ENCODE measurements around the gene STOML1. TPM values are rescaled to one million over a fixed set of nuclear protein-coding genes. Genes with fewer than 3 reads are reported as not detected.

The STOML1 gene
- polyA plus RNA-seq, 2 donors: 9.0 to 9.5 TPM

DNA sequence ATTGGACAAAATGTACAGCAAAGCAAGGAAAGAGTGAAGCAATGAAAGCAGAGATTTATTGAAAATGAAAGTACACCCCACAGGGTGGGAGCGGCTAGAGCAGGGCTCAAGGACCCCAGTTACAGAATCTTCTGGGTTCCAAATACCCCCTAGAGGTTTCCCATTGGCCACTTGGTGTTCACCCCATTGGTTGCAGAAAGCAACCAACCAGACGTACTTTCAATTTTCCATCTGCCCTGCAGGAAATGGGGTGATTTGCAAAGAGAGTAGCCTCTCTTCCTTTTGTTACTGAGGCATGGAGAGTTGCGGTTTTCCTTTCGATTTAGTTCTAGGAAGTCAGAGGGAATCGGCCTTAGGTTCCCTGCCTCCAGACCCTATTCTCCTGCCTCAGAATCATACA is 4.8 kb upstream of the STOML1 start:
- Histone ChIP-seq H3K36me3 (ENCODE audit: control insufficient read depth in 2 of 2, insufficient read depth in 2 of 2, low read length in 1 of 2) (peaks cover 5 to 6% of the 10 kb centered on the region in 2 donors), H3K4me1 (ENCODE audit: control insufficient read depth in 2 of 2, insufficient read depth in 2 of 2, low read length in 1 of 2) (peaks cover 5 to 12% of the 10 kb centered on the region in 2 donors), H3K27ac (ENCODE audit: low read depth in 2 of 2, low read length in 1 of 2) (peak overlapping the region in 1 of 2 donors; percentile 67), H3K4me3 (ENCODE audit: low read depth in 1 of 2, low read length in 2 of 2) (peak overlapping the region in 1 of 2 donors; percentile 40), H3K27me3 (ENCODE audit: control insufficient read depth in 1 of 2, insufficient read depth in 2 of 2, low read length in 2 of 2) (no peaks in the 10 kb centered on the region), H3K9me3 (ENCODE audit: control insufficient read depth in 2 of 2, insufficient read depth in 1 of 2, low read depth in 1 of 2, low read length in 1 of 2) (no peaks in the 10 kb centered on the region)
- WGBS, 2 donors: 14 to 23% methylated on average over 5 of the region's 5 CpGs

DNA sequence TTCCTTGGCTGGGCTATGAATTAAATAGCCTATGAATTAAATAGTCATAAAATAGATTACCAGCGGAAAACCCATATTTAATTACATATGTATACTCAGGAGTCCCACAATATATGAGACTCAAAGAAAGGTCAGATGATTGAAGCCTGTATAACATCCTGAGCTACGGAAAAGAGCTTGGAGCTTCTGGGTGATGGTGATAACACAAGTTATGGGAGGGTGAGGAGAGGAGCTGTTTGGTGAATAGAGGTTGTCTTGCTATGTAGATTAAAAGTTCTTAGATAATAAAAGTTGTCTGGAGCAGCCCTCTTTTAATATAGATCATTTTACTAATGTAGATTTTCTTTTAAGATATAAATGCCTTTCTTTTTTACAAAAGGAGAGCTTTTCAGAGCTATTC is 4.2 kb upstream of the STOML1 start:
- peaks cover 5 to 6% of the 10 kb centered on the region in 2 donors for H3K36me3 ChIP-seq (ENCODE audit: control insufficient read depth in 2 of 2, insufficient read depth in 2 of 2, low read length in 1 of 2)
- H3K9me3 ChIP-seq (ENCODE audit: control insufficient read depth in 2 of 2, insufficient read depth in 1 of 2, low read depth in 1 of 2, low read length in 1 of 2): no peaks in the 10 kb centered on the region
- peak overlapping the region in 1 of 2 donors; percentile 67 for H3K27ac ChIP-seq (ENCODE audit: low read depth in 2 of 2, low read length in 1 of 2)
- 33 to 37% methylated on average over 2 of the region's 2 CpGs for WGBS, 2 donors
- H3K27me3 ChIP-seq (ENCODE audit: control insufficient read depth in 1 of 2, insufficient read depth in 2 of 2, low read length in 2 of 2): no peaks in the 10 kb centered on the region
- H3K4me3 ChIP-seq (ENCODE audit: low read depth in 1 of 2, low read length in 2 of 2): peak overlapping the region in 1 of 2 donors; percentile 91
- H3K4me1 ChIP-seq (ENCODE audit: control insufficient read depth in 2 of 2, insufficient read depth in 2 of 2, low read length in 1 of 2): peaks cover 5 to 15% of the 10 kb centered on the region in 2 donors

DNA sequence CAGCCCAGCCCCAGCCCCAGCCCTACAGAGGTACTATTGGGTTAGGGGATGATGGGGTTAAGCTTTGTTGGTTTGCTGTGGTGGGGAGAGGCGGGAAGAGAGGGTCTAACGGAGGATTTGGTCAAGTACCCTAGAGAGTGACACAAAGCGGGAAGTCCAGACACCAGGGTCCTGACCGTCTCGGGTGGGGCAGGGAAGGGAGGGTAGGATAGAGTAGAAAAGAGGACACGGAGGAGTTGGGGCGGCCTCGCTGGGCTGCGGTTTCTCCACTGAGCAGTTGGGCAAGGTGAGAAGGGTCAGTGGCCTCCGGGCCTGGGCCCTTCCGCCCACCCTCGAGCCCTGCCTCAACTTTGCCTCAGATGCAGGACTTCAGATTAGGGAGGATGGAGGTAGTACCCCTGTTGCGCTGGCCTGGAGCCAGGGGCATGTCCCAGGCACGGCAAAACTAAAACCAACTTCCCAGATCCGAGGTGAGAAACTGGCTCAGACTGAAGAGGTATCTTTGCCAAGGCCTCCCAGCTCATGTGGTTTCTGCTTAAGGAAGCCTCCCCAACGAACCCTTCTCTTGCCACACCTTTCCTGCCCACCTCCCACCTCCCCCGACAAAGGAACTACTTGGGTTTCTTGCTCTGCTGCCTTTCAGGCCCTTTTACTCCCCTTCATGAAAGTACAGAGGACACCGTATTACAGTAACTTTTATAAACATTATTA is 3.0 kb upstream of the STOML1 start:
- peaks cover 5 to 22% of the 10 kb centered on the region in 2 donors for H3K4me1 ChIP-seq (ENCODE audit: control insufficient read depth in 2 of 2, insufficient read depth in 2 of 2, low read length in 1 of 2)
- peaks cover 5 to 6% of the 10 kb centered on the region in 2 donors for H3K36me3 ChIP-seq (ENCODE audit: control insufficient read depth in 2 of 2, insufficient read depth in 2 of 2, low read length in 1 of 2)
- 0 to 1% methylated on average over 17 to 18 of the region's 18 CpGs for WGBS, 2 donors
- H3K27me3 ChIP-seq (ENCODE audit: control insufficient read depth in 1 of 2, insufficient read depth in 2 of 2, low read length in 2 of 2): no peaks in the 10 kb centered on the region
- H3K4me3 ChIP-seq (ENCODE audit: low read depth in 1 of 2, low read length in 2 of 2): peak overlapping the region; percentile 78 to 91
- peak overlapping the region; percentile 94 to 96 for H3K27ac ChIP-seq (ENCODE audit: low read depth in 2 of 2, low read length in 1 of 2)
- H3K9me3 ChIP-seq (ENCODE audit: control insufficient read depth in 2 of 2, insufficient read depth in 1 of 2, low read depth in 1 of 2, low read length in 1 of 2): no peaks in the 10 kb centered on the region

DNA sequence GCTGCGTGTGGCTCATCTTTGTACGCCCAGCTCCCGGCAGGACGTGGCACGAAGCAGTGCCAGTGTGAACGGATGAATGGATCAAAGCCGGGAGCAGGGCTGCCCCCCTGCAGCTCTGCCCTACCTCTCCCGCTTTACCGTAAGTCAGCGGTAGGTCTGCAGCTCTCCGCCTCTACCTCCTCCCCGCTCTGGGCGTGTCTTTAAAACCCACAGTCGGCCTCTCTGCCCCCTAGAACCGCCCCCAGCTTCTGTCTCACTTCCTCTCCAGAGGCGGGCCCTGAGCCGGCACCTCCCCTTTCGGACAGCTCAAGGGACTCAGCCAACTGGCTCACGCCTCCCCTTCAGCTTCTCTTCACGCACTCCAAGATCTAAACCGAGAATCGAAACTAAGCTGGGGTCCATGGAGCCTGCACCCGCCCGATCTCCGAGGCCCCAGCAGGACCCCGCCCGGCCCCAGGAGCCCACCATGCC is 2.4 kb upstream of the STOML1 start, which contains the start of gene PML:
Gene PML (plus strand): TSS at position 304 of the 471 bp plus-strand sequence. CDS start 97 bp downstream, at position 401.
- peak within 1 kb of the TSS; percentile 78 to 91 for H3K4me3 ChIP-seq (ENCODE audit: low read depth in 1 of 2, low read length in 2 of 2)
- H3K4me1 ChIP-seq (ENCODE audit: control insufficient read depth in 2 of 2, insufficient read depth in 2 of 2, low read length in 1 of 2): peaks cover 5 to 22% of the 10 kb centered on the region in 2 donors
- peak within 1 kb of the TSS; percentile 94 to 96 for H3K27ac ChIP-seq (ENCODE audit: low read depth in 2 of 2, low read length in 1 of 2)
- no peaks in the 10 kb centered on the region for H3K9me3 ChIP-seq (ENCODE audit: control insufficient read depth in 2 of 2, insufficient read depth in 1 of 2, low read depth in 1 of 2, low read length in 1 of 2)
- H3K36me3 ChIP-seq (ENCODE audit: control insufficient read depth in 2 of 2, insufficient read depth in 2 of 2, low read length in 1 of 2): peaks cover 5 to 6% of the 10 kb centered on the region in 2 donors
- WGBS, 2 donors: 0% methylated on average over 27 of the region's 27 CpGs
- H3K27me3 ChIP-seq (ENCODE audit: control insufficient read depth in 1 of 2, insufficient read depth in 2 of 2, low read length in 2 of 2): no peaks in the 10 kb centered on the region

DNA sequence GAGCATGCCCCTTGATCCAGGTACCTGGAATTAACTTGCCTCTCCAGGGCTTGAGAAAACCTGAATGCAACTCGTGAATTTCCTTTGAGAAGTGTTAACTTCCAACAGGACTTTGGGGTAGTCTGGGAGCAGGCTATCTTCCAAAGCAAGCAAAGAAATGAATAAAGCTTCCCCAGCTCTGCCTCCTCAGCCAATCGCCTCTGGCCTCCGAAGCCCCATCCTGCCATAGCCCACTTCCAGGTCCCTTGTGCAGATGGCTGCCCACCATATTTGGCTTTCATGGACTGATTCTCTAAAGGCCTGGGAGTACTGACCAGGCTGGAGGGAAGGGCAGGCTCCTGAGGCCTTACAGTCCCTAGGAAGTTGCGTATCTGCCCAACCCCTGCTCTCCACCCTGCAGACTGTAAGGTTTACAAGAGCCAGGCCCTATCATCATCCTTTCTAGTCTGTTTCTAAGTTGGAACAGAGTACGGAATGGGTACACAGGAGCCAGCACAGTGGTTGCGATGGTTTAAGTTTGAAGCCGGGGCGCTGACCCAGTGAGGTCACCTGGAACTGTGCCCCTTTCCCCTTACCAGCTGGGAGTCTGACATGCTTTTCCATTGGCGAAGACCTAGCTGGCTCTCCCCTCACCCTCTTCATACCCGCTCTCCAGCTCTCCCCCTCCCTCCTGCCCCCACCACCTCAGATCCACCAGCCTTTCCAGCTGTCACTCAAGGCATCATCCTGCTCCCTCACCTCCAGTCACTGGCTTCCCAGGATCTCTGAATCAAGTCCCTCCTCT is 1.3 kb upstream of the STOML1 start:
- Histone ChIP-seq H3K27ac (ENCODE audit: low read depth in 2 of 2, low read length in 1 of 2) (no peak overlapping the region), H3K4me1 (ENCODE audit: control insufficient read depth in 2 of 2, insufficient read depth in 2 of 2, low read length in 1 of 2) (peaks cover 6 to 30% of the 10 kb centered on the region in 2 donors), H3K4me3 (ENCODE audit: low read depth in 1 of 2, low read length in 2 of 2) (no peak overlapping the region), H3K36me3 (ENCODE audit: control insufficient read depth in 2 of 2, insufficient read depth in 2 of 2, low read length in 1 of 2) (peaks cover 3 to 4% of the 10 kb centered on the region in 2 donors), H3K27me3 (ENCODE audit: control insufficient read depth in 1 of 2, insufficient read depth in 2 of 2, low read length in 2 of 2) (no peaks in the 10 kb centered on the region), H3K9me3 (ENCODE audit: control insufficient read depth in 2 of 2, insufficient read depth in 1 of 2, low read depth in 1 of 2, low read length in 1 of 2) (no peaks in the 10 kb centered on the region)
- WGBS, 2 donors: 92 to 95% methylated on average over 10 of the region's 10 CpGs

DNA sequence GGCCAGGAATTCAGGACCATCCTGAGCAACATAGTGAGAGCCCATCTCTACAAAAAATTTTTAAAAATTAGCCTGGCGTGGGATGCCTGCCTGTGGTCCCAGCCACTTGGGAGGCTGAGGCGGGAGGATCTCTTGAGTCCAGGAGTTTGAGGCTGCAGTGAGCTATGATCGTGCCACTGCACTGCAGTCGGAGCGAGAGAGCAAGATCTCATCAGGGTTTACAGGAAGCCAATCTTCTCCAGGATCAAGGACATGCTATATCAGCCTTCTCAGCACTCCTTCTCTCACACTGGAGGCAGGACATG is 451 bp upstream of the STOML1 start:
- H3K9me3 ChIP-seq (ENCODE audit: control insufficient read depth in 2 of 2, insufficient read depth in 1 of 2, low read depth in 1 of 2, low read length in 1 of 2): no peaks in the 10 kb centered on the region
- H3K4me1 ChIP-seq (ENCODE audit: control insufficient read depth in 2 of 2, insufficient read depth in 2 of 2, low read length in 1 of 2): peaks cover 4 to 24% of the 10 kb centered on the region in 2 donors
- WGBS, 2 donors: 73 to 78% methylated on average over 5 of the region's 5 CpGs
- no peaks in the 10 kb centered on the region for H3K27me3 ChIP-seq (ENCODE audit: control insufficient read depth in 1 of 2, insufficient read depth in 2 of 2, low read length in 2 of 2)
- peak overlapping the region in 1 of 2 donors; percentile 5 for H3K4me3 ChIP-seq (ENCODE audit: low read depth in 1 of 2, low read length in 2 of 2)
- H3K27ac ChIP-seq (ENCODE audit: low read depth in 2 of 2, low read length in 1 of 2): peak overlapping the region in 1 of 2 donors; percentile 47
- H3K36me3 ChIP-seq (ENCODE audit: control insufficient read depth in 2 of 2, insufficient read depth in 2 of 2, low read length in 1 of 2): no peaks in the 10 kb centered on the region

DNA sequence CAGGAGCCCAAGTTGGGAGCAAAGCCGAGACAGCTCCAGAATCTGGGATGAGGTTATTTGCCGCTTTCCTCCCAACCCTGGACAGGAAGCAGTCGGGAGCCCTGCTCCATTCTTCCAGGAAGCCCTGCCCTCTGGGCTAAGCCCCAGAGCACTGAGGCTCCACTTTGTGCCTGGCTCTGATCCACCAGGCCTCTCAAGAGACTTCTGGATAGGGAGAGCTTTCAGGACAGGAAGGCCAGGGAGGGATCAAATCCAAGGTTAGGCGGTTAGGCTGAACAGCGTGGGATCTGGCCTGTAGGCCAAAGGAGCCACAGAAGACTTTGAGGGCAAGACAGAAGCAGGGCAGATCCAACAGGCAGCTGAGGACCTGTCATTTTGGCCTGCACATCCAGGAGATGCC is 835 bp downstream of the STOML1 start:
- H3K27ac ChIP-seq (ENCODE audit: low read depth in 2 of 2, low read length in 1 of 2): peak overlapping the region; percentile 81 to 86
- peak overlapping the region; percentile 59 to 62 for H3K4me3 ChIP-seq (ENCODE audit: low read depth in 1 of 2, low read length in 2 of 2)
- H3K9me3 ChIP-seq (ENCODE audit: control insufficient read depth in 2 of 2, insufficient read depth in 1 of 2, low read depth in 1 of 2, low read length in 1 of 2): no peaks in the 10 kb centered on the region
- H3K36me3 ChIP-seq (ENCODE audit: control insufficient read depth in 2 of 2, insufficient read depth in 2 of 2, low read length in 1 of 2): no peaks in the 10 kb centered on the region
- no peaks in the 10 kb centered on the region for H3K27me3 ChIP-seq (ENCODE audit: control insufficient read depth in 1 of 2, insufficient read depth in 2 of 2, low read length in 2 of 2)
- 21 to 45% methylated on average over 5 of the region's 5 CpGs for WGBS, 2 donors
- peaks cover 4 to 24% of the 10 kb centered on the region in 2 donors for H3K4me1 ChIP-seq (ENCODE audit: control insufficient read depth in 2 of 2, insufficient read depth in 2 of 2, low read length in 1 of 2)

DNA sequence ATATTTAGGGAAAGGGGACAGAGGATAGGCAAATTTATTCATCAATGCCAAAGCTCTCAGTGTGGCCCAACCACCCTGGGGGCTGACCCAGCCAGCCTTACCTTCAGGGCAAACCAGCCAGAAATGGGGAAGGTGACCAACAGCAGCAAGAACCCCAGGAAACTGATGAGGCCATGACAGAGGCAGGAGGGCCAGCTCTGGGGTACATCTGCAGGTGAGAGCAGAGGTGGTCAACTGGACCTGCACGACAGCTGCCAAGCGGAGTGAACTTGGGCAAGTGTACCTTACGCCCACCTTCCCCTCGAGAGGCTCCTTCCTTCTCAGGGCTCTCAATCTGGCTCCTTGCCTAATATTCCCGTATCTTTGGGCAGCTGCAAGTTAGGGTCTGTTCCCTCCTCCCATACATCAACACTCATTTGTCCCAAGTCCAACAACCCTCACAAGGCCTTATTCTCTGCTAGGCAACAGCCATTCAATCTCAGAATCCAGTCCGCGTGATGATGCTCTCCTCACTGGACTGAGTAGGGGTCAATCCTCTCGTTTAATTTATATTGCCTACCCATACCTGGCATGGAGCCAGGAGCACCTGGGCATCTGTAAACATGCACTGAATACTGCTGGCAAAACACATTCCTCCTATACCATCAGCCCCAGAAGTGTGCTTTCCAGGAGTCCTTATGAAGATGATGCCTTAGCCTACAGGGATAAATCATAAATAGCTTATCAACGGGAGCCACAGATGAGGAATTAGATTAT is 1.7 kb downstream of the STOML1 start:
- peaks cover 4 to 24% of the 10 kb centered on the region in 2 donors for H3K4me1 ChIP-seq (ENCODE audit: control insufficient read depth in 2 of 2, insufficient read depth in 2 of 2, low read length in 1 of 2)
- 64 to 68% methylated on average over 8 to 9 of the region's 9 CpGs for WGBS, 2 donors

More for the DNA sequence above, 1.7 kb downstream of the STOML1 start:
- H3K27ac ChIP-seq (ENCODE audit: low read depth in 2 of 2, low read length in 1 of 2): peak overlapping the region; percentile 16 to 81
- H3K27me3 ChIP-seq (ENCODE audit: control insufficient read depth in 1 of 2, insufficient read depth in 2 of 2, low read length in 2 of 2): no peaks in the 10 kb centered on the region
- H3K4me3 ChIP-seq (ENCODE audit: low read depth in 1 of 2, low read length in 2 of 2): no peak overlapping the region
- no peaks in the 10 kb centered on the region for H3K9me3 ChIP-seq (ENCODE audit: control insufficient read depth in 2 of 2, insufficient read depth in 1 of 2, low read depth in 1 of 2, low read length in 1 of 2)
- H3K36me3 ChIP-seq (ENCODE audit: control insufficient read depth in 2 of 2, insufficient read depth in 2 of 2, low read length in 1 of 2): no peaks in the 10 kb centered on the region

All from esophagus (tissue), 2 donors.